Right ventricle myocardium inferior (tissue), 1 donor: Measurements from ENCODE around the gene VDR. TPM values are rescaled to one million over a fixed set of nuclear protein-coding genes. Genes with fewer than 3 reads are reported as not detected.
A peak's percentile ranks its signal among the peaks of the same experiment; 100 is the strongest.

Experiments used
- ATAC-seq: fragments of 200-7000 bp; cut with Tn5 transposase; one replicate; pipeline ENCODE4 v1.9.1; 2020; ENCODE audit warnings: mild to moderate bottlenecking, moderate library complexity
- DNase-seq: peaks from one replicate; pipeline ENCODE4 v3.0.0; 2021; ENCODE audit errors: missing footprints
- intact Hi-C: fragments of 100-400 bp; cut with DNase I; formaldehyde crosslinking; loops from one replicate; pipeline ENCODE4 v1.11.0; 2022
- total RNA-seq: library from RNA; stranded (reverse); fragmentation: NEBNext Ultra II Directional; extraction: Animal tissue kit (Norgen Biotek cat#: 25700); gene quantifications from one replicate; pipeline ENCODE4 v1.2.1, GENCODE V29; 2021
- donor health status: DM: no; HTN: yes; CAD: no; lungs with severe emphysema.

VDR gene
- total RNA-seq, 1 donor from 2014 or later: 0.35 TPM

- DNase-seq (no peak), ATAC-seq (no peak)
Observed at GRCh38 chr12:47881051-47881450, 23.7 kb downstream of the VDR start.

GRCh38 chr12:47878918-47879481 lies 25.8 kb downstream of the VDR start:
- DNase-seq (no peak), ATAC-seq (no peak)
- intact Hi-C loops: no loop called here

More at GRCh38 chr12:47881051-47881450, 23.7 kb downstream of the VDR start:
- intact Hi-C loops: no loop called here

GRCh38 chr12:47878293-47878917 lies 26.4 kb downstream of the VDR start:
- ATAC-seq: no peak
- no peak for DNase-seq
- intact Hi-C loops: no loop called here

GRCh38 chr12:47877081-47877480 lies 27.7 kb downstream of the VDR start:
- intact Hi-C loops: no loop called here
- DNase-seq (no peak), ATAC-seq (no peak)

GRCh38 chr12:47876440-47876960 lies 28.3 kb downstream of the VDR start:
- intact Hi-C loops: no loop called here
- ATAC-seq (no peak), DNase-seq (no peak)

- intact Hi-C loops: no loop called here
- ATAC-seq (no peak), DNase-seq (no peak)
Observed at GRCh38 chr12:47875746-47876439, 28.9 kb downstream of the VDR start.

- DNase-seq (no peak), ATAC-seq (no peak)
- intact Hi-C loops: no loop called here
Observed at GRCh38 chr12:47874316-47874715, 30.5 kb downstream of the VDR start.

- ATAC-seq: peak; percentile 89
- peak; percentile 77 for DNase-seq
- intact Hi-C loops: no loop called here
Observed at GRCh38 chr12:47870175-47870781, 34.5 kb downstream of the VDR start.

GRCh38 chr12:47868552-47869031 lies 36.2 kb downstream of the VDR start:
- ATAC-seq: no peak
- DNase-seq: no peak
- intact Hi-C loops: no loop called here

GRCh38 chr12:47868041-47868440 lies 36.8 kb downstream of the VDR start:
- no peak for ATAC-seq
- intact Hi-C loops: no loop called here
- DNase-seq: no peak

- ATAC-seq (no peak), DNase-seq (no peak)
- intact Hi-C loops: no loop called here
Observed at GRCh38 chr12:47867495-47867941, 37.3 kb downstream of the VDR start.

GRCh38 chr12:47864646-47865235 lies 40.1 kb downstream of the VDR start:
- intact Hi-C loops: no loop called here
- ATAC-seq: no peak
- no peak for DNase-seq

GRCh38 chr12:47863985-47864384 lies 40.8 kb downstream of the VDR start:
- intact Hi-C loops: no loop called here
- no peak for ATAC-seq

GRCh38 chr12:47863467-47863866 lies 41.3 kb downstream of the VDR start:
- intact Hi-C loops: no loop called here
- ATAC-seq: no peak
- DNase-seq: no peak

More at GRCh38 chr12:47863985-47864384, 40.8 kb downstream of the VDR start:
- no peak for DNase-seq

GRCh38 chr12:47862881-47863280 lies 41.9 kb downstream of the VDR start:
- no peak for DNase-seq
- intact Hi-C loops: no loop called here

GRCh38 chr12:47862167-47862750 lies 42.5 kb downstream of the VDR start:
- intact Hi-C loops: no loop called here
- ATAC-seq (no peak), DNase-seq (no peak)

More at GRCh38 chr12:47862881-47863280, 41.9 kb downstream of the VDR start:
- ATAC-seq: no peak

- intact Hi-C loops: no loop called here
- ATAC-seq (no peak), DNase-seq (no peak)
Observed at GRCh38 chr12:47860873-47861272, 43.9 kb downstream of the VDR start.

GRCh38 chr12:47860279-47860841 lies 44.4 kb downstream of the VDR start:
- ATAC-seq (no peak), DNase-seq (no peak)
- intact Hi-C loops: no loop called here
